ENCODE results near the gene ENPP5. TPM values are rescaled to one million over a fixed set of nuclear protein-coding genes. Genes with fewer than 3 reads are reported as not detected.
"Not testable (repeated sequence)": the region's sequence is repeated elsewhere in the genome, so short reads cannot be mapped to it uniquely, and the experiment has no call there.

Gene ENPP5
- total and polyA plus RNA-seq, 2 donors (not counting 1 experiment from before 2014, with no cell fraction given): 0.13 to 1.0 TPM

DNA sequence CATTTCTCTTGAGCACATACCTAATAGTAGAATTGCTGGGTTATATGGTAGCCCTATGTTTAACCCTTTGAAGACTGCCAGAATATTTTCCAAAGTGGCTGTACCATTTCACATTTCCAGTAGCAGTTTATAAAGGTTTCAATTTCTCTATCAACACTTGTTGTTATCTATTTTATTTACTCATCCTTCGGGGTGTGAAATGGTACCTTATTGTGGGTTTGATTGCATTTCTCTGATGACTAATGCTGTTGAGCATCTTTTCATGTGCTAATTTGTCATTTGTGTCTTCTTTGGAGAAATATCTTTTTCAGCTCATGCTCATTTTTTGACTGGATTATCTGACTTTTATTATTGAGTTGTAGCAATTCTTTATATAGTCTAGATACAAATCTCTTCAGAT is 35.6 kb downstream of the ENPP5 start:
- Histone ChIP-seq H2AFZ (ENCODE audit: insufficient read depth, low read depth, low read length, poor library complexity, severe bottlenecking) (no peak overlapping the region), H3K4me2 (replicated peaks; ENCODE audit: low read depth, low read length, poor library complexity, severe bottlenecking) (no peak overlapping the region), H3K4me1 (ENCODE audit: control insufficient read depth in 2 of 2, insufficient read depth in 2 of 2, low read length in 2 of 2) (peaks cover 12 to 14% of the 10 kb centered on the region in 2 donors), H4K20me1 (ENCODE audit: control insufficient read depth, insufficient read depth, low read length, poor library complexity, severe bottlenecking) (peaks cover 4% of the 10 kb centered on the region), H3K36me3 (replicated peaks in 1 of 2; ENCODE audit: control extremely low read depth in 1 of 2, control insufficient read depth in 1 of 2, extremely low read depth in 1 of 2, insufficient read depth in 2 of 2, low read length in 1 of 2) (no peaks in the 10 kb centered on the region), H3K4me3 (ENCODE audit: control extremely low read depth in 1 of 5, extremely low read depth in 1 of 5, insufficient read depth in 1 of 5, low read depth in 2 of 5, low read length in 4 of 5) (no peak overlapping the region), H3K9ac (ENCODE audit: low read length) (no peak overlapping the region), H3K27ac (ENCODE audit: low read length in 2 of 2) (no peak overlapping the region), H3K27me3 (replicated peaks in 1 of 4; ENCODE audit: control extremely low read depth in 1 of 4, control insufficient read depth in 3 of 4, insufficient read depth in 4 of 4, low read length in 3 of 4) (no peaks in the 10 kb centered on the region), H3K79me2 (ENCODE audit: control insufficient read depth, insufficient read depth, low read length) (peaks cover 37% of the 10 kb centered on the region), H3K9me3 (ENCODE audit: control extremely low read depth in 1 of 3, control insufficient read depth in 2 of 3, insufficient read depth in 1 of 3, low read length in 2 of 3) (no peaks in the 10 kb centered on the region)
- H3K4me1 Mint-ChIP-seq: peaks cover 42% of the 10 kb centered on the region
- DNase-seq (no peak), ATAC-seq (ENCODE audit: low read depth) (no peak)
- CTCF ChIA-PET: interaction anchor here (0.7 to 1.8 kb wide), 2 partner anchors 275 to 484 kb away, joined by 3 to 6 read pairs; no protein-coding TSS in a partner anchor
- no peaks in the 10 kb centered on the region for H3K27me3 Mint-ChIP-seq
- POLR2A ChIA-PET: no interaction called here
- H3K9me3 Mint-ChIP-seq (ENCODE audit: insufficient read depth): no peaks in the 10 kb centered on the region
- intact Hi-C loops (cut with micrococcal nuclease): loop anchor here (10.0 kb wide), 1 partner anchor 520 kb away; the partner anchor contains the start of genes CYP39A1 and SLC25A27
- H3K27ac Mint-ChIP-seq: no peak overlapping the region
- H3K4me3 Mint-ChIP-seq: no peak overlapping the region
- TF ChIP-seq, protein P1, sequence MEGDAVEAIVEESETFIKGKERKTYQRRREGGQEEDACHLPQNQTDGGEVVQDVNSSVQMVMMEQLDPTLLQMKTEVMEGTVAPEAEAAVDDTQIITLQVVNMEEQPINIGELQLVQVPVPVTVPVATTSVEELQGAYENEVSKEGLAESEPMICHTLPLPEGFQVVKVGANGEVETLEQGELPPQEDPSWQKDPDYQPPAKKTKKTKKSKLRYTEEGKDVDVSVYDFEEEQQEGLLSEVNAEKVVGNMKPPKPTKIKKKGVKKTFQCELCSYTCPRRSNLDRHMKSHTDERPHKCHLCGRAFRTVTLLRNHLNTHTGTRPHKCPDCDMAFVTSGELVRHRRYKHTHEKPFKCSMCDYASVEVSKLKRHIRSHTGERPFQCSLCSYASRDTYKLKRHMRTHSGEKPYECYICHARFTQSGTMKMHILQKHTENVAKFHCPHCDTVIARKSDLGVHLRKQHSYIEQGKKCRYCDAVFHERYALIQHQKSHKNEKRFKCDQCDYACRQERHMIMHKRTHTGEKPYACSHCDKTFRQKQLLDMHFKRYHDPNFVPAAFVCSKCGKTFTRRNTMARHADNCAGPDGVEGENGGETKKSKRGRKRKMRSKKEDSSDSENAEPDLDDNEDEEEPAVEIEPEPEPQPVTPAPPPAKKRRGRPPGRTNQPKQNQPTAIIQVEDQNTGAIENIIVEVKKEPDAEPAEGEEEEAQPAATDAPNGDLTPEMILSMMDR (IDR thresholded peaks at IDR 0.05): no peak
- no peak for TF ChIP-seq EZH2 (IDR thresholded peaks at IDR 0.05; ENCODE audit: borderline replicate concordance, insufficient read depth, low read depth, low read length, poor library complexity, severe bottlenecking)
- WGBS (ENCODE audit: insufficient coverage): no CpG with 5 or more reads among the region's 1 CpG

DNA sequence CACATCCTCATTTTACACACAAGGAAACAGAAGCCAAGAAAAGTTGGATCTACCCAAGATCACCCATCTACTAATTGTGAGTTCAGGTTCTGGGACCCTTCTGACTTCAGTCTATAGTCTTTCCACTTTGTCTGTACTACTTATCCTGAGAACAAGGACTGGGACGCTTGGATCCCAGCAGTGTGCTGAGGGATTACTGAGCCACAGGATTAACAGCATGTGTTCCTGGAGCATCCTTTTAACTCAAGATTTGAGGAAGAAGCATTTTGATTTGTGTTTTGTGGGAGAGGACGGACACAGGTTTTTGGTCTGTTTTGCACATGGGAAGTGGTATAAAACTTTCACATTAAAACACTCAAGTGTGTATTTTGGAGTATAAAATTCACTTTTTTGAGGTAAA is 36.6 kb downstream of the ENPP5 start:
- POLR2A ChIA-PET: no interaction called here
- no peak overlapping the region for H3K27ac Mint-ChIP-seq

DNA sequence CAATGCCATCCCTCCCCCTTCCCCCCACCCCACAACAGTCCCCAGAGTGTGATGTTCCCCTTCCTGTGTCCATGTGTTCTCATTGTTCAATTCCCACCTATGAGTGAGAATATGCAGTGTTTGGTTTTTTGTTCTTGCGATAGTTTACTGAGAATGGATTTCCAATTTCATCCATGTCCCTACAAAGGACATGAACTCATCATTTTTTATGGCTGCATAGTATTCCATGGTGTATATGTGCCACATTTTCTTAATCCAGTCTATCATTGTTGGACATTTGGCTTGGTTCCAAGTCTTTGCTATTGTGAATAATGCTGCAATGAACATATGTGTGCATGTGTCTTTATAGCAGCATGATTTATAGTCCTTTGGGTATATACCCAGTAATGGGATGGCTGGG is 39.5 kb downstream of the ENPP5 start:
- H3K4me3 ChIP-seq (ENCODE audit: control extremely low read depth in 1 of 5, extremely low read depth in 1 of 5, insufficient read depth in 1 of 5, low read depth in 2 of 5, low read length in 4 of 5); H3K9me3 Mint-ChIP-seq (ENCODE audit: insufficient read depth); DNase-seq; H2AFZ ChIP-seq (ENCODE audit: insufficient read depth, low read depth, low read length, poor library complexity, severe bottlenecking); H3K27me3 ChIP-seq (replicated peaks in 1 of 4; ENCODE audit: control extremely low read depth in 1 of 4, control insufficient read depth in 3 of 4, insufficient read depth in 4 of 4, low read length in 3 of 4); ATAC-seq (ENCODE audit: low read depth); POLR2A ChIA-PET; H3K9ac ChIP-seq (ENCODE audit: low read length); H4K20me1 ChIP-seq (ENCODE audit: control insufficient read depth, insufficient read depth, low read length, poor library complexity, severe bottlenecking); CTCF ChIA-PET; H3K27ac Mint-ChIP-seq; H3K9me3 ChIP-seq (ENCODE audit: control extremely low read depth in 1 of 3, control insufficient read depth in 2 of 3, insufficient read depth in 1 of 3, low read length in 2 of 3); H3K4me3 Mint-ChIP-seq; H3K27me3 Mint-ChIP-seq; H3K27ac ChIP-seq (ENCODE audit: low read length in 2 of 2); H3K36me3 ChIP-seq (replicated peaks in 1 of 2; ENCODE audit: control extremely low read depth in 1 of 2, control insufficient read depth in 1 of 2, extremely low read depth in 1 of 2, insufficient read depth in 2 of 2, low read length in 1 of 2); H3K4me2 ChIP-seq (replicated peaks; ENCODE audit: low read depth, low read length, poor library complexity, severe bottlenecking): not testable (repeated sequence)
- H3K4me1 ChIP-seq (ENCODE audit: control insufficient read depth in 2 of 2, insufficient read depth in 2 of 2, low read length in 2 of 2): peaks cover 23 to 26% of the 10 kb centered on the region in 2 donors
- intact Hi-C loops (cut with micrococcal nuclease): loop anchor here (10.0 kb wide), 1 partner anchor 524 kb away; the partner anchor contains the start of genes CYP39A1 and SLC25A27
- WGBS (ENCODE audit: insufficient coverage): no CpG with 5 or more reads among the region's 1 CpG
- peaks cover 45% of the 10 kb centered on the region for H3K4me1 Mint-ChIP-seq
- H3K79me2 ChIP-seq (ENCODE audit: control insufficient read depth, insufficient read depth, low read length): peaks cover 38% of the 10 kb centered on the region

More for the DNA sequence above, 36.6 kb downstream of the ENPP5 start:
- Histone ChIP-seq H3K9me3 (ENCODE audit: control extremely low read depth in 1 of 3, control insufficient read depth in 2 of 3, insufficient read depth in 1 of 3, low read length in 2 of 3) (no peaks in the 10 kb centered on the region), H3K4me1 (ENCODE audit: control insufficient read depth in 2 of 2, insufficient read depth in 2 of 2, low read length in 2 of 2) (peaks cover 13 to 14% of the 10 kb centered on the region in 2 donors), H3K4me3 (ENCODE audit: control extremely low read depth in 1 of 5, extremely low read depth in 1 of 5, insufficient read depth in 1 of 5, low read depth in 2 of 5, low read length in 4 of 5) (no peak overlapping the region), H3K79me2 (ENCODE audit: control insufficient read depth, insufficient read depth, low read length) (peaks cover 44% of the 10 kb centered on the region), H3K36me3 (replicated peaks in 1 of 2; ENCODE audit: control extremely low read depth in 1 of 2, control insufficient read depth in 1 of 2, extremely low read depth in 1 of 2, insufficient read depth in 2 of 2, low read length in 1 of 2) (no peaks in the 10 kb centered on the region), H3K9ac (ENCODE audit: low read length) (no peak overlapping the region), H3K27me3 (replicated peaks in 1 of 4; ENCODE audit: control extremely low read depth in 1 of 4, control insufficient read depth in 3 of 4, insufficient read depth in 4 of 4, low read length in 3 of 4) (no peaks in the 10 kb centered on the region), H3K27ac (ENCODE audit: low read length in 2 of 2) (no peak overlapping the region), H2AFZ (ENCODE audit: insufficient read depth, low read depth, low read length, poor library complexity, severe bottlenecking) (no peak overlapping the region), H4K20me1 (ENCODE audit: control insufficient read depth, insufficient read depth, low read length, poor library complexity, severe bottlenecking) (no peaks in the 10 kb centered on the region), H3K4me2 (replicated peaks; ENCODE audit: low read depth, low read length, poor library complexity, severe bottlenecking) (no peak overlapping the region)
- TF ChIP-seq, protein P1 (IDR thresholded peaks at IDR 0.05): no peak
- intact Hi-C loops (cut with micrococcal nuclease): loop anchor here (10.0 kb wide), 1 partner anchor 521 kb away; the partner anchor contains the start of genes CYP39A1 and SLC25A27
- DNase-seq (no peak), ATAC-seq (ENCODE audit: low read depth) (no peak)
- whole genome bisulfite sequencing (ENCODE audit: insufficient coverage): 80% methylated on average over 1 of the region's 2 CpGs
- CTCF ChIA-PET: interaction anchor here (1.0 kb wide), 1 partner anchor 44 kb away, joined by 3 read pairs; no protein-coding TSS in a partner anchor
- Mint-ChIP-seq H3K9me3 (ENCODE audit: insufficient read depth) (no peaks in the 10 kb centered on the region), H3K27me3 (no peaks in the 10 kb centered on the region), H3K4me3 (no peak overlapping the region), H3K4me1 (peaks cover 49% of the 10 kb centered on the region)

Data from B cell (primary cell).